Measurements from ENCODE around the gene FAM181B. TPM values are rescaled to one million over a fixed set of nuclear protein-coding genes. Genes with fewer than 3 reads are reported as not detected.

The FAM181B gene
- polyA plus RNA-seq, 1 of the 3 experiments (the other 2 are of a cell fraction), result 0.02 TPM

DNA sequence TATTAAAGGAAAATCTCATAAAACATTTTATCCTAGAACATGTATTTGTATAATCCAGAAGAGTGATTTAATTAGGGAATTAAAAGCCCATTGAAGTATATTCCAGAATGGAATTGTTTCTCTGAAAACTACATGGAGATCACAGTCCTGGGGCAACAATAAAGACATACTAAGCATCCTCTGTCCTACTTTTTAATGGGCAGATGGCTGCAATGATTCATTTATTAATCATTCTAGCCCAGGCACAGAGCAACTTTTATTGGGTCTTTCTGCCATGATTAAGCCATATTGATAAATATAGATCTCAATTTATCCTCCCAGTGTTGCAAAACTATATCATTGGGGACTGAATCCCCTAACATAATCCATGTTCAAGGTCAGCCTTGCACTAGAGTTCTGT lies 22.0 kb downstream of the FAM181B start:
- H3K9me3 ChIP-seq, result no peaks in the 10 kb centered on the region
- H3K4me3 ChIP-seq (ENCODE audit: low read depth in 2 of 2, low read length in 1 of 2), result no peak overlapping the region
- POLR2A ChIA-PET, result no interaction called here
- H3K9me2 ChIP-seq, result no peaks in the 10 kb centered on the region
- no peaks in the 10 kb centered on the region for H3K79me2 ChIP-seq (ENCODE audit: insufficient read depth)
- no peak for DNase-seq
- H3K4me2 ChIP-seq, result no peak overlapping the region
- no peak overlapping the region for H3K9ac ChIP-seq
- TF ChIP-seq, protein P1, sequence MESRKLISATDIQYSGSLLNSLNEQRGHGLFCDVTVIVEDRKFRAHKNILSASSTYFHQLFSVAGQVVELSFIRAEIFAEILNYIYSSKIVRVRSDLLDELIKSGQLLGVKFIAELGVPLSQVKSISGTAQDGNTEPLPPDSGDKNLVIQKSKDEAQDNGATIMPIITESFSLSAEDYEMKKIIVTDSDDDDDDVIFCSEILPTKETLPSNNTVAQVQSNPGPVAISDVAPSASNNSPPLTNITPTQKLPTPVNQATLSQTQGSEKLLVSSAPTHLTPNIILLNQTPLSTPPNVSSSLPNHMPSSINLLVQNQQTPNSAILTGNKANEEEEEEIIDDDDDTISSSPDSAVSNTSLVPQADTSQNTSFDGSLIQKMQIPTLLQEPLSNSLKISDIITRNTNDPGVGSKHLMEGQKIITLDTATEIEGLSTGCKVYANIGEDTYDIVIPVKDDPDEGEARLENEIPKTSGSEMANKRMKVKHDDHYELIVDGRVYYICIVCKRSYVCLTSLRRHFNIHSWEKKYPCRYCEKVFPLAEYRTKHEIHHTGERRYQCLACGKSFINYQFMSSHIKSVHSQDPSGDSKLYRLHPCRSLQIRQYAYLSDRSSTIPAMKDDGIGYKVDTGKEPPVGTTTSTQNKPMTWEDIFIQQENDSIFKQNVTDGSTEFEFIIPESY (IDR thresholded peaks at IDR 0.05; ENCODE audit: borderline replicate concordance, low read depth), result no peak
- TF ChIP-seq JUND (IDR thresholded peaks at IDR 0.05) (no peak), RAD21 (IDR thresholded peaks at IDR 0.05; ENCODE audit: low read length) (no peak), EP300 (IDR thresholded peaks at IDR 0.05; ENCODE audit: borderline replicate concordance in 1 of 2, low read depth in 1 of 2, low read length in 1 of 2) (no peak), MEF2A (IDR thresholded peaks at IDR 0.05; ENCODE audit: borderline replicate concordance, low read depth) (no peak), NFIC (IDR thresholded peaks at IDR 0.05; ENCODE audit: borderline replicate concordance) (no peak), TCF12 (IDR thresholded peaks at IDR 0.05) (no peak), FOXM1 (IDR thresholded peaks at IDR 0.05; ENCODE audit: low read depth) (no peak), GATA2 (CRISPR knock-in tag; IDR thresholded peaks at IDR 0.05) (no peak), NRF1 (IDR thresholded peaks at IDR 0.05; ENCODE audit: low read depth, low read length) (no peak), RXRA (IDR thresholded peaks at IDR 0.05; ENCODE audit: borderline replicate concordance, low read depth) (no peak), SMC3 (IDR thresholded peaks at IDR 0.05; ENCODE audit: low read depth, low read length) (no peak), GABPA (IDR thresholded peaks at IDR 0.05; ENCODE audit: low read depth) (no peak), YY1 (IDR thresholded peaks at IDR 0.05; ENCODE audit: low read depth) (no peak), RFX5 (IDR thresholded peaks at IDR 0.05; ENCODE audit: low read length) (no peak), FOSL2 (IDR thresholded peaks at IDR 0.05; ENCODE audit: borderline replicate concordance, low read depth) (no peak), MXI1 (IDR thresholded peaks at IDR 0.05; ENCODE audit: low read depth, low read length) (no peak), POLR2AphosphoS5 (IDR thresholded peaks at IDR 0.05; ENCODE audit: low read depth, low read length) (no peak)
- TF ChIP-seq, protein P2, sequence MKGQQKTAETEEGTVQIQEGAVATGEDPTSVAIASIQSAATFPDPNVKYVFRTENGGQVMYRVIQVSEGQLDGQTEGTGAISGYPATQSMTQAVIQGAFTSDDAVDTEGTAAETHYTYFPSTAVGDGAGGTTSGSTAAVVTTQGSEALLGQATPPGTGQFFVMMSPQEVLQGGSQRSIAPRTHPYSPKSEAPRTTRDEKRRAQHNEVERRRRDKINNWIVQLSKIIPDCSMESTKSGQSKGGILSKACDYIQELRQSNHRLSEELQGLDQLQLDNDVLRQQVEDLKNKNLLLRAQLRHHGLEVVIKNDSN (IDR thresholded peaks at IDR 0.05; ENCODE audit: borderline replicate concordance, low read depth), result no peak
- TF ChIP-seq, protein P3, sequence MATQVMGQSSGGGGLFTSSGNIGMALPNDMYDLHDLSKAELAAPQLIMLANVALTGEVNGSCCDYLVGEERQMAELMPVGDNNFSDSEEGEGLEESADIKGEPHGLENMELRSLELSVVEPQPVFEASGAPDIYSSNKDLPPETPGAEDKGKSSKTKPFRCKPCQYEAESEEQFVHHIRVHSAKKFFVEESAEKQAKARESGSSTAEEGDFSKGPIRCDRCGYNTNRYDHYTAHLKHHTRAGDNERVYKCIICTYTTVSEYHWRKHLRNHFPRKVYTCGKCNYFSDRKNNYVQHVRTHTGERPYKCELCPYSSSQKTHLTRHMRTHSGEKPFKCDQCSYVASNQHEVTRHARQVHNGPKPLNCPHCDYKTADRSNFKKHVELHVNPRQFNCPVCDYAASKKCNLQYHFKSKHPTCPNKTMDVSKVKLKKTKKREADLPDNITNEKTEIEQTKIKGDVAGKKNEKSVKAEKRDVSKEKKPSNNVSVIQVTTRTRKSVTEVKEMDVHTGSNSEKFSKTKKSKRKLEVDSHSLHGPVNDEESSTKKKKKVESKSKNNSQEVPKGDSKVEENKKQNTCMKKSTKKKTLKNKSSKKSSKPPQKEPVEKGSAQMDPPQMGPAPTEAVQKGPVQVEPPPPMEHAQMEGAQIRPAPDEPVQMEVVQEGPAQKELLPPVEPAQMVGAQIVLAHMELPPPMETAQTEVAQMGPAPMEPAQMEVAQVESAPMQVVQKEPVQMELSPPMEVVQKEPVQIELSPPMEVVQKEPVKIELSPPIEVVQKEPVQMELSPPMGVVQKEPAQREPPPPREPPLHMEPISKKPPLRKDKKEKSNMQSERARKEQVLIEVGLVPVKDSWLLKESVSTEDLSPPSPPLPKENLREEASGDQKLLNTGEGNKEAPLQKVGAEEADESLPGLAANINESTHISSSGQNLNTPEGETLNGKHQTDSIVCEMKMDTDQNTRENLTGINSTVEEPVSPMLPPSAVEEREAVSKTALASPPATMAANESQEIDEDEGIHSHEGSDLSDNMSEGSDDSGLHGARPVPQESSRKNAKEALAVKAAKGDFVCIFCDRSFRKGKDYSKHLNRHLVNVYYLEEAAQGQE (IDR thresholded peaks at IDR 0.05; ENCODE audit: low read depth, low read length), result no peak
- no peaks in the 10 kb centered on the region for H4K20me1 ChIP-seq (ENCODE audit: insufficient read depth)
- no peaks in the 10 kb centered on the region; the same call in 1 of the 2 replicates for H3K27me3 ChIP-seq (ENCODE audit: insufficient read depth)
- no peak overlapping the region for H3K27ac ChIP-seq (ENCODE audit: low read depth in 2 of 2, low read length in 1 of 2)
- no peaks in the 10 kb centered on the region for H3F3A ChIP-seq (replicated peaks; ENCODE audit: insufficient read depth)
- no peaks in the 10 kb centered on the region for H3K36me3 ChIP-seq (replicated peaks in 1 of 2; ENCODE audit: control insufficient read depth in 1 of 2, insufficient read depth in 2 of 2, low read length in 1 of 2)
- no peaks in the 10 kb centered on the region for H3K4me1 ChIP-seq (ENCODE audit: control insufficient read depth in 1 of 2, insufficient read depth in 2 of 2, low read depth in 1 of 2, low read length in 1 of 2)
- CTCF ChIA-PET, result interaction anchor here (0.6 to 2.7 kb wide), 4 partner anchors 10 to 1385 kb away, joined by 3 to 19 read pairs (median 6); no protein-coding TSS in a partner anchor
- no peak overlapping the region for H2AFZ ChIP-seq (ENCODE audit: low read depth)
